Natural killer cell (primary cell): ENCODE measurements around the gene TSPAN17. TPM values are rescaled to one million over a fixed set of nuclear protein-coding genes. Genes with fewer than 3 reads are reported as not detected.

Source experiments
- ATAC-seq, 3 donors: fragments of 150-1000 bp in 2 of 3; fragments of 200-7000 bp in 1 of 3; cut with Tn5 transposase; 1 replicate in 1 of 3; 2 replicates in 2 of 3; pipeline ENCODE4 v1.10.0; 2021; ENCODE audit warnings: mild to moderate bottlenecking in 2 of 3, moderate library complexity in 2 of 3
- DNase-seq, 2 donors: peaks; one replicate each; pipeline versions ENCODE4 v3.0.0 to v3.0.0-alpha.2; 2013 to 2021; ENCODE audit warnings: mixed read lengths in 1 of 2
- H3K27ac ChIP-seq: one replicate; pipeline ENCODE4 v1.5.1; 2013; ENCODE audit warnings: mild to moderate bottlenecking, low read length
- H3K27me3 ChIP-seq: one replicate; pipeline ENCODE4 v1.6.1; 2013; ENCODE audit warnings: low read length; ENCODE audit not compliant: control insufficient read depth, insufficient read depth
- H3K36me3 ChIP-seq: one replicate; pipeline ENCODE4 v1.6.1; 2013; ENCODE audit warnings: low read length; ENCODE audit not compliant: control insufficient read depth, insufficient read depth
- H3K4me1 ChIP-seq: one replicate; pipeline ENCODE4 v1.6.1; 2013; ENCODE audit warnings: low read length; ENCODE audit not compliant: control insufficient read depth, insufficient read depth
- H3K4me3 ChIP-seq: one replicate; pipeline ENCODE4 v1.5.1; 2013; ENCODE audit warnings: low read length
- H3K9me3 ChIP-seq: one replicate; pipeline ENCODE4 v1.6.1; 2013; ENCODE audit warnings: low read length; ENCODE audit not compliant: control insufficient read depth, insufficient read depth
- H3K27ac Mint-ChIP-seq, 2 donors: one replicate each; pipeline ENCODE4 v1.8.0; 2022; ENCODE audit warnings: mild to moderate bottlenecking in 2 of 2, mixed read lengths in 2 of 2, moderate library complexity in 1 of 2
- H3K27me3 Mint-ChIP-seq, 2 donors: one replicate each; pipeline ENCODE4 v1.8.0; 2022; ENCODE audit warnings: low read depth in 2 of 2, mixed read lengths in 2 of 2
- H3K36me3 Mint-ChIP-seq: one replicate; pipeline ENCODE4 v1.8.0; 2022; ENCODE audit warnings: mixed read lengths
- H3K4me1 Mint-ChIP-seq, 2 donors: one replicate each; pipeline ENCODE4 v1.8.0; 2022; ENCODE audit warnings: mixed read lengths in 2 of 2
- H3K4me3 Mint-ChIP-seq: one replicate; pipeline ENCODE4 v1.8.0; 2022; ENCODE audit warnings: mild to moderate bottlenecking, moderate library complexity, mixed read lengths
- H3K9me3 Mint-ChIP-seq, 2 donors: one replicate each; pipeline ENCODE4 v1.8.0; 2022; ENCODE audit warnings: mixed read lengths in 2 of 2
- WGBS: methylation state at CpG from one replicate; pipeline ENCODE4 v1.1.7; 2013; ENCODE audit warnings: missing lambda C conversion rate; ENCODE audit not compliant: insufficient coverage; 5-methylcytosine and 5-hydroxymethylcytosine counted together
- intact Hi-C: fragments of 100-400 bp; cut with micrococcal nuclease; formaldehyde crosslinking; loops from one replicate; pipeline ENCODE4 v1.14.2; 2022
- total RNA-seq, 4 donors: library from RNA; stranded (reverse); fragments of 120-200 nt in 1 of 4; gene quantifications; one replicate each; pipeline versions ENCODE4 v1.2.3 to v1.2.4, GENCODE V29; 2013 to 2022
- TF ChIP-seq, protein P1 (sequence below): fragments of 200-600 bp; IDR thresholded peaks from one replicate; pipeline ENCODE4 v1.8.0; 2022; ENCODE audit warnings: antibody characterized with exemption

The TSPAN17 gene
- total RNA-seq, 3 donors from 2014 or later (not counting 1 experiment from before 2014, with no cell fraction given), result 24.1 to 29.4 (median 24.6) TPM

DNA sequence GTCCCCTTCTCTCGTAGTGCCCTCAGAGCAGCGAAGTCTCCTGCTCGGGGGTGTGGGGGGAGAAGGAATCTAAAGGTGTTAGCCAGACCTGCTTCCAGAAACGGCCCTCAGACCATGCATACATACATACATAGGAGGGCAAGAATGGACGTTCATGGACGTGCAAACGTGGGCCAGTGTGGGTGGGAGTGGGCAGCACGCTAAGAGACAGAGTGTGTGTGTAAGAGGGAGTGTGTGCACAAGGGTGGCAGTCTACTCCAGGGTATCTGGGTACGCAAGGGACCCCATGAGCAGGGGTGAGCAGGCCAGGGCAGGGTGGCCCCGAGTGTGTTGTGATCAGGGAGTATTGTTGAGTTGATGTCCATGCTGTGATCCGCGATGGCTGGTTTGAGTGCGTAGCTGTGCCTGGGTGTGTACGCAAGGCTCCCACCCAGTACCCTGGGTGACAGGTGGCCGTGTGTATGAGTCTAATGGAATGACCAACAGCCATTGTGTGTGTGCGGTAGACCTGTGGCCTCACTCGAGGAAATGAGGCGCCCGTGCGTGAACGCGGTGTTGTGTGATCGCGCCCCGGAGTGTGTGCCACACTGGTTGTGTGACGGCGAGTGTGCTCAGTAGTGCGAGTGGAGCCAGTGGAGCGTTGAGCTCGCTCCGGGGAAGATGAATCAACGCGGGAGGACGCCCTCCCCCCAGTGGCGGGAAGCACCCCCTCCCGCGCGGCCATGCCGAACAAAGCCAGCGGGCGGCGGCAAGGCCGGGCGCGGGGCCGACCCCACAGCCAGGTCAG lies 38.2 kb upstream of the TSPAN17 start:
- Mint-ChIP-seq H3K9me3 (no peaks in the 10 kb centered on the region), H3K27me3 (peaks cover 18 to 21% of the 10 kb centered on the region in 2 donors), H3K4me1 (peaks cover 9 to 10% of the 10 kb centered on the region in 2 donors), H3K4me3 (peak overlapping the region; percentile 91), H3K36me3 (no peaks in the 10 kb centered on the region), H3K27ac (peak overlapping the region in 1 of 2 donors; percentile 37)
- DNase-seq (no peak), ATAC-seq (no peak)
- TF ChIP-seq, protein P1, sequence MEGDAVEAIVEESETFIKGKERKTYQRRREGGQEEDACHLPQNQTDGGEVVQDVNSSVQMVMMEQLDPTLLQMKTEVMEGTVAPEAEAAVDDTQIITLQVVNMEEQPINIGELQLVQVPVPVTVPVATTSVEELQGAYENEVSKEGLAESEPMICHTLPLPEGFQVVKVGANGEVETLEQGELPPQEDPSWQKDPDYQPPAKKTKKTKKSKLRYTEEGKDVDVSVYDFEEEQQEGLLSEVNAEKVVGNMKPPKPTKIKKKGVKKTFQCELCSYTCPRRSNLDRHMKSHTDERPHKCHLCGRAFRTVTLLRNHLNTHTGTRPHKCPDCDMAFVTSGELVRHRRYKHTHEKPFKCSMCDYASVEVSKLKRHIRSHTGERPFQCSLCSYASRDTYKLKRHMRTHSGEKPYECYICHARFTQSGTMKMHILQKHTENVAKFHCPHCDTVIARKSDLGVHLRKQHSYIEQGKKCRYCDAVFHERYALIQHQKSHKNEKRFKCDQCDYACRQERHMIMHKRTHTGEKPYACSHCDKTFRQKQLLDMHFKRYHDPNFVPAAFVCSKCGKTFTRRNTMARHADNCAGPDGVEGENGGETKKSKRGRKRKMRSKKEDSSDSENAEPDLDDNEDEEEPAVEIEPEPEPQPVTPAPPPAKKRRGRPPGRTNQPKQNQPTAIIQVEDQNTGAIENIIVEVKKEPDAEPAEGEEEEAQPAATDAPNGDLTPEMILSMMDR, result no peak
- Histone ChIP-seq H3K4me1 (peaks cover 13% of the 10 kb centered on the region), H3K9me3 (no peaks in the 10 kb centered on the region), H3K36me3 (no peaks in the 10 kb centered on the region), H3K27me3 (peaks cover 4% of the 10 kb centered on the region), H3K27ac (no peak overlapping the region), H3K4me3 (no peak overlapping the region)
- WGBS, result 35% methylated on average over 46 of the region's 46 CpGs
- intact Hi-C loops, result no loop called here

DNA sequence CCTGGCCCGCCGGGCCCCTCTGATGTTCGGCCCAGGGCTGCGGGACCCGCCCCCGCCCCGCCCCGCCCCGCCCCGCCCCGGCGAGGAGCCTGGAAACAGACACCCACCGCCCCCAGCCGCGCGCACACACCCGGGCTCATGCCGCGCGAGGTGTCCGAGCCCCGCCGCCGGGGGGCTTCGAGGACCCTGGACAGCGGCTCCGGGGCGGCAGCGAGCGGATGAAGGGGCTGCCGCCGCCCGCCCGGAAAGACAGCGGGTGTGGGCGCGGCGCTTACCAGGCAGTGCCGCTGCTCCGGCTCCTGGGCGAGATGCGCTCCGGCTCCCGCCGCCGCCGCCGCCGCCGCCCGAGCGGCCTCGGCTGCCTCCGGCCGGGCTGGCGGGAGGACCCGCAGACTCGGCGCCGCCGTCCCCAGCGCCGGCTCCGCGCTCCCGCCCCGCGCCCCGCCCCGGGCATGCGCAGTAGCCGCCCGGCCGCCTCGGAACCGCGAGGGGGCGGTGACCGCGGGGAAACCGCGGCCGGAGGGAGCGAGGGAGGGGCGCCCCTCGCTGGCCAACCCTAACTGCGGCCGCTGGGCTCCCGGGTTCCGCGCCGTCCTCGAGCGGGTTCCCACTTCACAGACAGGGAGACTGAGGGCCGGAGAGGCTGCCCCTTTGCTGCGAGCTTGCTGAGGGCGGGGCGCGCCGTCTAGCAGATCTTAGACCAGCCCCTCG lies 37.4 kb upstream of the TSPAN17 start, which contains the start of gene GPRIN1:
GPRIN1 (minus strand) TSS at position 433 of the 711 bp plus-strand sequence. CDS start 10,322 bp downstream, outside the sequence.
- H3K36me3 ChIP-seq, result no peaks in the 10 kb centered on the region
- H3K27me3 ChIP-seq, result peaks cover 4% of the 10 kb centered on the region
- peak; percentile 68 to 82 (median 70) for ATAC-seq
- Mint-ChIP-seq H3K27me3 (peaks cover 18 to 22% of the 10 kb centered on the region in 2 donors), H3K27ac (peak within 1 kb of the TSS in 1 of 2 donors; percentile 37), H3K9me3 (no peaks in the 10 kb centered on the region), H3K36me3 (no peaks in the 10 kb centered on the region), H3K4me3 (peak within 1 kb of the TSS; percentile 91), H3K4me1 (peaks cover 9 to 10% of the 10 kb centered on the region in 2 donors)
- H3K9me3 ChIP-seq, result no peaks in the 10 kb centered on the region
- DNase-seq, result peak; percentile 57 to 72
- H3K4me3 ChIP-seq, result peak within 1 kb of the TSS; percentile 68
- under 1% methylated on average over 99 of the region's 101 CpGs for WGBS
- peaks cover 13% of the 10 kb centered on the region for H3K4me1 ChIP-seq
- no peak within 1 kb of the TSS for H3K27ac ChIP-seq
- TF ChIP-seq, protein P1, result no peak
- intact Hi-C loops, result no loop called here

DNA sequence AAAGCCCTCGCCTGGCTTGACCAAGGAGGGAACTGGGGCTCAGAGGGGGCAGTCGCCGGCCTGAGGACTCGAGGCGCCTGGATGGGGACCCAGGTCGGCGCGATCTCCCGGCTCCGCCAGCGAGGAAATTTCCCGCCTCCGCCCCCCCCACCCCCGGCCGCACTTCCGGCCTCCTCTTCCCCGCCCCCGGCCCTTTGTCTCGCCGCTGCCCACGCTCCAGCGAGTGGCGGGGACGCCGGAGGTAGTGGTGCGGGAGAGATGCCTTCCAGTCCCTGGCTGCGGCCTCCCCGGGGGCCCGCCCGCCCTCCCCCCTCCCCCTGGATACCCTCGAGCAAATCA lies 36.9 kb upstream of the TSPAN17 start:
- WGBS, result 0% methylated on average over 8 of the region's 31 CpGs
- intact Hi-C loops, result no loop called here
- no peak for DNase-seq
- Mint-ChIP-seq H3K4me3 (peak overlapping the region; percentile 82), H3K36me3 (no peaks in the 10 kb centered on the region), H3K27me3 (peaks cover 19 to 25% of the 10 kb centered on the region in 2 donors), H3K27ac (no peak overlapping the region), H3K4me1 (peaks cover 9 to 10% of the 10 kb centered on the region in 2 donors), H3K9me3 (no peaks in the 10 kb centered on the region)
- peak in 2 of 3 donors; percentile 4 to 8 for ATAC-seq
- peaks cover 13% of the 10 kb centered on the region for H3K4me1 ChIP-seq
- no peaks in the 10 kb centered on the region for H3K9me3 ChIP-seq
- peak overlapping the region; percentile 68 for H3K4me3 ChIP-seq
- H3K27ac ChIP-seq, result no peak overlapping the region
- peaks cover 4% of the 10 kb centered on the region for H3K27me3 ChIP-seq
- TF ChIP-seq, protein P1, result no peak
- no peaks in the 10 kb centered on the region for H3K36me3 ChIP-seq
